Activated naive CD8-positive, alpha-beta T cell treated with anti-CD3 and anti-CD28 coated beads, Interleukin-2, amount 50 U/mL, for 16 hours (primary cell): ENCODE results near the gene CCDC106.

ENCODE experiments used
- DNase-seq: peaks from one replicate; pipeline ENCODE4 v3.0.0-alpha.2; 2020; ENCODE audit warnings: low read depth, low spot score

The CCDC106 gene

DNA sequence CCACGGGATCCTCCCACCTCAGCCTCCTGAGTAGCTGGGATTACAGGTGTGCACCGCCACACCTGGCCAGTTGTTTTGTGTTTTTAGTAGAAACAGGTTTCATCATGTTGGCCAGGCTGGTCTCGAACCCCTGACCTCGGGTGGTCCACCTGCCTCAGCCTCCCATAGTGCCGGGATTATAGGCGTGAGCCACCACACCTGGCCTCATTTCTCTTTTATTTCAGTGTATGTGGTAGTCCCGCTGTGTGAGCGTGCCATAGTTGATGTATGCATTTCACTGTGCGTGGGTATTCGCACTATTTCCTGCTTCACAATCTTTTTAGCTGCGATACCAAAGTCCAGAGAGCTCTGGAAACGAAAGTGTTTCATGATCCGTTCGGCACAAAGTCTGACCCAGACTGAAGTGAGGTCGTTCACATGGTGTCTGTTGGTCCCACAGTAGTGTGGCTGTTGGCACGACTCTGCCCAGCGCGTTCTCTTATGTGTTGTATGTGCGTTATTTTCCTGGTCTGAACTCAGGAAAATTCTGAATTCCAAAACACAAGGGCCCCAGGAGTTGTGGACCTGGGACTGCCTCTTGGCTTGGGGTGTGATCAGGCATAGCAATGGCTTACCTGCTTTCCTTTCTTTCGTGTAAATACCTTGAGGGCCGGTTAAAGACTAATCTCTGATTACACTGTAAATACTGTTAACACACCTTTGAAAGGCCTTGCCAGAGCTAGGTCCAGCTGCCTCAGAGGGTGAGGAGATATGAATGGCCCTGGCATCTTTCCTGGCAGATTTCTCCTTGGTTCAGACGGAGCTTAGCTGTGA is 35.6 kb downstream of the CCDC106 start:
- no peak for DNase-seq

DNA sequence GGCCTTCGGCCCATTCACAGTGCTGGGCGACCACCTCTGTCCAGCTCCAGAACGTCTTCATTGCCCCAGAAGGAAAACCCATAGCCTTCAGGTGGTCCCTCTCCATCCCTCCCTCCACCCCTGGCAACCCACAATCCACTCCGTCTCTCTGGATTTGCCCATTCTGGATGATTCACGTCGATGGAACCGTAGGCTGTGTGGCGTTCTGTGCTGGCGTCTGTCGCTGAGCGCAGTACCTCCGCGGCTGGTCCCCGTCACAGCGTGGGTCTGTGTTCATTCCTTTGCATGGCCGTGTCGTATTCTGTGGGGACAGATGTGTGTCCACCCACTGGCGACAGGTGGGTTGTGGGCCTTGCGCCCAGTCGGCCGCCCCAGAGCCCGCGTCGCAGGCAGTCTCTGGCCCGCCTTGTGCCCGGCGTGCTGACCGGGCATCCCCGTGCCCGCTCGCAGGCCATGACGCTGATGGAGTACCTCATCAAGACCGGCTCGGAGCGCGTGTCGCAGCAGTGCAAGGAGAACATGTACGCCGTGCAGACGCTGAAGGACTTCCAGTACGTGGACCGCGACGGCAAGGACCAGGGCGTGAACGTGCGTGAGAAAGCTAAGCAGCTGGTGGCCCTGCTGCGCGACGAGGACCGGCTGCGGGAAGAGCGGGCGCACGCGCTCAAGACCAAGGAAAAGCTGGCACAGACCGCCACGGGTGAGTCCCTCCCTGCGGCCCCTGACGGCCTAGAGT is 37.1 kb downstream of the CCDC106 start:
- no peak for DNase-seq

GRCh38 chr19:55685776-55686175 is 37.8 kb downstream of the CCDC106 start:
- no peak for DNase-seq

- DNase-seq, result no peak
Observed at GRCh38 chr19:55686311-55687050, 38.5 kb downstream of the CCDC106 start.

DNA sequence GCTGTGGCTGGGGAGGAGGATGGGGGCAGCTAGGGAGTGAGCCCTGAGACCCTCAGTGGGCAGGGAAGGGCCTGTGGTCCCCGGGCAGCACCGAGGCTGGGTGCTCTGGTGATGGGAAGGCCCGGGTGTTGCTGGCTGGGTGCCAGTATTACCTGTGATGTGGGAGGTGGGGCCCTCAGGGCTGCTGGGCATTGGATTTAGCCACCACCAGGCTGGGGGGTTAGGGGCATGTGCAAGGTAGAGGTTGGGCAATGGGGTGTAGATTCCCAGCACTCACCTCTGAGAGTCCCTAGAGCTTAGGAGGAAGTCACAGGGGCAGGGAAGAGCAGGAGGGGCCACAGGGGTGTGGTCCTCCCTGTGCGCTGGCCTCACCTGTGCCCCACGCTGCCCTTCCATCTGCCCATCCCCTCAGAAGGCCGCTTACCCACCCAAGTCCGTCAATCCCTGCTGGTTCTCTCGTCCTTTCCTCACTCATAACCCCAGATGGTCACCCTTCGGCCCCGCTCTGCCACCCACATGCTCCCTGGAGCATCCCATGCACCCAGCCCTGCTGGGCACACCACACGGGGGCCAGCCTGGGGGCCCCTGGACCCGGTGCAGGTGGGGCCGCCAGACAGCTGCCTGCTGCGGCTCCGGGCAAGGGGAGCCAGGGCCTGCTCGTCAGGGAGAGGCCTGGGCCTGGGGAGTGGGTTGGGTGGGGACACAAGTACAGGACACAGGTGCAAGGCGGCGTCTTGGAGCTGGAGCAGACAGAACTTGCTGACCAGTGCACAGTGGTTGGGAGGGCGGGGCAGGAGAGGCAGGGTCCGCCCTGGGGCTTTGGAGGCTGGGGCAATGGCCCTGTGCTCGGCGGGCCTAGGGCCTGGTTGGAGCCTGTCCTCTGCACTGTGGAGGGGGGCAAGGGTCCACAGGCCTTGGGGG is 39.5 kb downstream of the CCDC106 start:
- DNase-seq, result no peak

- no peak for DNase-seq
Observed at GRCh38 chr19:55688422-55689218, 40.6 kb downstream of the CCDC106 start.

DNA sequence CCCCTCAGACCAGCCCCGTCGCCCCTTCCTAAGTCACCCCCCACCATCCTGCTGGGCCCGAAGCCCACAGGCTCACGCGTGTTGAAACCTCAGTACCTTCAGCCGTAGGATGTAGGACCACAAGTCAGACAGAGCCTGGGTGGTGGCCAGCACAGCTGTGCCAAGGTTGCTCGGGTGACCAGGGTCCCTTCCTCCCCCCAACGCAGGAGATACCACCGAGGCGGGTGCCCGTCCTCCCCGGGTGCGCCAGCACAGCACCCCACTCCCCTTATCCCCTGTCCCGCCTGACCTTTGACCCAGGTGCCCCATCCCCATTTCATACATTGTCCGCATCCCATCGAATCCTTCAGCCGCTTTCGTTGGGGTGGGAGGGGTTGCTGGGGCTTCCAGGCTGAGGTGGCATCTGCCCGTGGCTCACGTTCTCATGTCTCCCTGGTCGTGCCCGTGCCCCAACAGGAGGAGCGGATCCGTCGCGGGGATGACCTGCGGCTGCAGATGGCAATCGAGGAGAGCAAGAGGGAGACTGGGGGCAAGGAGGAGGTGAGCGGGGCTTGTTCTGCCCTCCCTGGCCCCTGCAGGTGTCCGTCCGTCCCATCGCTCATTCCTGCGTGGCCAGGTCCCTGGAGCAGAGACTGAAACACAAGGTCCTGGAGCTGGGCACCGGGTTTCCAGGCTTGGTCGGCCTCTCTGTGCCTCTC is 41.5 kb downstream of the CCDC106 start:
- DNase-seq, result no peak

GRCh38 chr19:55690109-55690768 is 42.2 kb downstream of the CCDC106 start:
- no peak for DNase-seq

DNA sequence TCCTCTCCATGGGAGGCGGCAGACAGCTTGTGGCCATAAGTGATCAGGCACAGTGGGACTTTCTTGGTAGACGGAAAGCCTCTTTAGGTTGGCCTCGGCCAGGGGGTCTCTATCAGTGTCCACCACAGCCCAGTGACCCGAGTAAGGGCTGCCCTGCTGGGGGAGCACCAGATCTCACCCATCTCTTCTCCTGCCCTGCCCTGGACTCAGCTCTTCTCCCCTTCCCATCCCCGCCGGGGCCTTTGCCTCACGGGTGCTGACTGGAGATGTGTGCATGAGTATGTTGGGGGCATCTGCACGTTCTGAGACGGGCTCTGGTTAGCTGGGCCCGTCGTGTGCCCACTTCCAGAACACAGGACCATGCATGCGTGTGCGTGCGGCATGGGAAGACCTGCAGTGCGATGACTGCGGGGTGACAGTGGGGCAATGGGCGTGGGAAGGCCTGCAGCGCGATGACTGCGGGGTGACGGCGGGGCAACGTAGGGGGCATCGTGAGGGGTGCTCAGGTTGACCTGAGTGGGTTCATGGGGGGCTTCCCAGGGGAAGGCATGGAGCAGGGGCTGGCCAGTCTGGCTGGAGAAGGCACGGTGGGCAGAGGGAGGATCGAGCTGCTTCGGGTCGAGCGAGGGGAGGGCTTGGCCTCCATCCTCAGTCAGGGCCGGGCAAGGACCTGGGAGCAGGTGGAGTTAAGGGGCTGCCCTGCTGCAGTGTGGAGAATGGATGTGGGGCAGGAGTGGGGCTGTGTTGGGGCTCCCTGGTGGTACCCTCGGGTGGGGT is 42.9 kb downstream of the CCDC106 start:
- no peak for DNase-seq

DNA sequence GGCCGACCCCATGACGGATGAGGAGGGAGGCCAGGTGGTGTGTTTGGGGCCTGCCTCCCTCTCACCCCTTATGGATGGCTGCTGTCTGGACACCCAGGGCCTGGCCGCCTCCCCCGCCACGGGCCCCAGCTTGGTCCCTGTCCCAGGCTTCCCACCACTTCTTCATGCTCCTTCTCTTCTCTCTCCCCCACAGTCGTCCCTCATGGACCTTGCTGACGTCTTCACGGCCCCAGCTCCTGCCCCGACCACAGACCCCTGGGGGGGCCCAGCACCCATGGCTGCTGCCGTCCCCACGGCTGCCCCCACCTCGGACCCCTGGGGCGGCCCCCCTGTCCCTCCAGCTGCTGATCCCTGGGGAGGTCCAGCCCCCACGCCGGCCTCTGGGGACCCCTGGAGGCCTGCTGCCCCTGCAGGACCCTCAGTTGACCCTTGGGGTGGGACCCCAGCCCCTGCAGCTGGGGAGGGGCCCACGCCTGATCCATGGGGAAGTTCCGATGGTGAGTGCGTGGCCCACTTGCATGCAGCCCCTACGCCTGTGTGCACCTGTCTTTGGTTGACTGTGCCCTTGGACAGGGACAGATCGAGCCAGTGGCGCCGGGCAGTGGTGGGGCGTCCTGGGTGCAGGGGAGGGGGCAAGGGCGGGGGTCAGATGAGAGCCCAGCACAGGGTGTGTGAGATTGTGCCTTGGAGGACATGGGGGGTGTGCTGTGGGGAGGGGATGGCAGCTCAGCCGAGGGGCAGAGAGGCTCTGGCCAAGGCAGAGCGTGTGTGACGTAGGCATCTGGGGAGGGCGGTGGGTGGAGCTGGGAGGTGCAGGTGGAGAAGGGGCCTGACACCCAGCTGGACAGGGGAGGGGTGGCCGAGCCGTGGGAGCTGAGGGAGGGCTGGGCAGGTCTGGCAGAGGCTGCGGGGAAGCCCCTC is 43.8 kb downstream of the CCDC106 start:
- DNase-seq, result no peak

DNA sequence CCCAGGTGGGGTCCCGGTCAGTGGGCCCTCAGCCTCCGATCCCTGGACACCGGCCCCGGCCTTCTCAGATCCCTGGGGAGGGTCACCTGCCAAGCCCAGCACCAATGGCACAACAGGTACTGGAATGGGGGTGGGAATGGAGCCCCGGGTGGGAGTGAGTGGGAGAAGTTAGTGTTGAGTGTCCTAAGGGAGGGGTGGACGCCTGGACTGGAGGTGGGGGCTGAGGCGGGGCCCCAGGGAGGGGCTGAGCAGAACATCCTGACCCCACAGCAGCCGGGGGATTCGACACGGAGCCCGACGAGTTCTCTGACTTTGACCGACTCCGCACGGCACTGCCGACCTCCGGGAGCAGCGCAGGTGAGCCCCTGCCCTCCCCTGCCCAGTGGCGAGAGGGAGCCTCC is 44.7 kb downstream of the CCDC106 start:
- DNase-seq, result no peak

DNA sequence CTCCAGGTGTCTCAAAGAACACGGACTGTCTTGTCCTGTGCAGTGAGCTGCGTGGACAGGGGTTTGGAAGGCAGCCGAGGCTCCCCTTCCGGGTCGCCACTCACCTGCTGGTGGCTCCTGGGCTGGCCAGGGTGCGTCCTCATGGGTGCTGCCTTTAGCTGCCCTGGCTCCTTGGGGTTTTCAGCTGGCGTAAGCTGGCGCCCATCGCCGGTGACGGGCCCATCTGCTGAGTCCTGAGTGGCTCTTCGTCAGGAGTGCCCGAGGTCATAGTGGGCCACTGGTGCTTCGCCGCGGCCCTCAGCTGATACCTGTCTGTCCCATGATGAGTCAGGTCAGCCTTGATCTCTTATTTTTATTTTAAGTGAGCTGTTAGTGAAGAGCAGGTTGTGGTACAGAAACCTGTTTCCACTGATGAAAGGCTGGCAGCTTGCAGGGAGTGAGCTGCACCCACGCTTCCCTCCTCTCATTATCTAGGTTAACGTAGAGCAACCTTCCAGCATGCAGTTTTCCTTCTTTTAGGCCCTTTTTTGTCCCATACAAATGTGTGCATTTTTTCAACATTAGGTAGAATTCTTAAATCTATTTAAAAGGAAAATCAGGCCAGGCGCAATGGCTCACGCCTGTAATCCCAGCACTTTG is 45.4 kb downstream of the CCDC106 start:
- no peak for DNase-seq

- DNase-seq, result no peak
Observed at GRCh38 chr19:55694241-55694655, 46.2 kb downstream of the CCDC106 start.

- no peak for DNase-seq
Observed at GRCh38 chr19:55694656-55695491, 46.9 kb downstream of the CCDC106 start.

- no peak for DNase-seq
Observed at GRCh38 chr19:55695511-55696290, 47.7 kb downstream of the CCDC106 start.
